ENCODE results near the gene CD74. TPM values are rescaled to one million over a fixed set of nuclear protein-coding genes. Genes with fewer than 3 reads are reported as not detected.

Gene CD74
- polyA plus RNA-seq (2013, experiment 1 of 2), result 61.0 TPM
- 63.7 TPM for polyA plus RNA-seq (2013, experiment 2 of 2)

GRCh38 chr5:150412319-150413175 is at the start of gene CD74:
TSS of gene CD74 (minus strand) at chr5:150412910. CDS start at chr5:150412749, 161 bp downstream.
- no CpG with 5 or more reads among the region's 20 CpGs for WGBS (ENCODE audit: extremely low coverage, insufficient coverage, low lambda C conversion rate)
- no peak within 1 kb of the TSS for H3K4me3 ChIP-seq (ENCODE audit: low read length)
- DNase-seq, result peak; percentile 72

GRCh38 chr5:150461231-150461630 is 48.5 kb upstream of the CD74 start:
- H3K4ac ChIP-seq (ENCODE audit: low read depth, low read length), result peak overlapping the region; percentile 64
- H2BK5ac ChIP-seq (ENCODE audit: low read length), result peak overlapping the region; percentile 62
- no peak overlapping the region for H4K5ac ChIP-seq (ENCODE audit: low read length)
- no peak overlapping the region for H2BK15ac ChIP-seq (replicated peaks; ENCODE audit: low read depth)
- no peak overlapping the region for H2AK5ac ChIP-seq (ENCODE audit: low read length)
- no peaks in the 10 kb centered on the region for H3K36me3 ChIP-seq (ENCODE audit: control insufficient read depth, insufficient read depth, low read length)
- H4K8ac ChIP-seq (ENCODE audit: low read depth, low read length), result no peak overlapping the region
- no peak overlapping the region for H3K4me2 ChIP-seq (ENCODE audit: low read length)
- no peaks in the 10 kb centered on the region for H3K79me2 ChIP-seq (ENCODE audit: control insufficient read depth, insufficient read depth, low read length)
- H3K27me3 ChIP-seq (ENCODE audit: insufficient read depth, low read length, poor library complexity), result no peaks in the 10 kb centered on the region
- no peaks in the 10 kb centered on the region for H3K79me1 ChIP-seq (ENCODE audit: low read length)
- H3K27ac ChIP-seq (ENCODE audit: low read depth, low read length), result peak overlapping the region; percentile 47
- DNase-seq, result peak; percentile 47
- peak overlapping the region; percentile 68 for H3K56ac ChIP-seq (ENCODE audit: low read length)
- H3K18ac ChIP-seq (ENCODE audit: low read length), result peak overlapping the region; percentile 62
- H3K9ac ChIP-seq (ENCODE audit: low read length), result peak overlapping the region; percentile 28
- H2BK120ac ChIP-seq (ENCODE audit: low read depth, low read length), result peak overlapping the region; percentile 47
- H3K4me3 ChIP-seq (ENCODE audit: low read length), result no peak overlapping the region
- peaks cover 17% of the 10 kb centered on the region for H3K4me1 ChIP-seq (ENCODE audit: control insufficient read depth, low read depth, low read length)
- no CpG with 5 or more reads among the region's 2 CpGs for WGBS (ENCODE audit: extremely low coverage, insufficient coverage, low lambda C conversion rate)
- no peak overlapping the region for H3K23ac ChIP-seq (ENCODE audit: low read length)

More at GRCh38 chr5:150412319-150413175, at the start of gene CD74:
- Histone ChIP-seq H3K27ac (ENCODE audit: low read depth, low read length) (no peak within 1 kb of the TSS), H2BK120ac (ENCODE audit: low read depth, low read length) (no peak within 1 kb of the TSS), H3K9ac (ENCODE audit: low read length) (peak within 1 kb of the TSS; percentile 39), H2BK5ac (ENCODE audit: low read length) (no peak within 1 kb of the TSS), H3K18ac (ENCODE audit: low read length) (no peak within 1 kb of the TSS), H2AK5ac (ENCODE audit: low read length) (no peak within 1 kb of the TSS), H3K4me2 (ENCODE audit: low read length) (peak within 1 kb of the TSS; percentile 46), H3K79me1 (ENCODE audit: low read length) (no peaks in the 10 kb centered on the region), H2BK15ac (replicated peaks; ENCODE audit: low read depth) (no peak within 1 kb of the TSS), H3K27me3 (ENCODE audit: insufficient read depth, low read length, poor library complexity) (no peaks in the 10 kb centered on the region), H3K79me2 (ENCODE audit: control insufficient read depth, insufficient read depth, low read length) (no peaks in the 10 kb centered on the region), H3K4me1 (ENCODE audit: control insufficient read depth, low read depth, low read length) (peaks cover 5% of the 10 kb centered on the region), H4K8ac (ENCODE audit: low read depth, low read length) (no peak within 1 kb of the TSS), H3K4ac (ENCODE audit: low read depth, low read length) (no peak within 1 kb of the TSS), H3K36me3 (ENCODE audit: control insufficient read depth, insufficient read depth, low read length) (no peaks in the 10 kb centered on the region), H4K5ac (ENCODE audit: low read length) (no peak within 1 kb of the TSS), H3K23ac (ENCODE audit: low read length) (peak within 1 kb of the TSS; percentile 1), H3K56ac (ENCODE audit: low read length) (peak within 1 kb of the TSS; percentile 35)

- H3K56ac ChIP-seq (ENCODE audit: low read length), result peak overlapping the region; percentile 68
- no peak overlapping the region for H4K5ac ChIP-seq (ENCODE audit: low read length)
- no peak overlapping the region for H2BK15ac ChIP-seq (replicated peaks; ENCODE audit: low read depth)
- peak overlapping the region; percentile 64 for H3K4ac ChIP-seq (ENCODE audit: low read depth, low read length)
- H4K8ac ChIP-seq (ENCODE audit: low read depth, low read length), result no peak overlapping the region
- H3K18ac ChIP-seq (ENCODE audit: low read length), result peak overlapping the region; percentile 62
- no peaks in the 10 kb centered on the region for H3K79me2 ChIP-seq (ENCODE audit: control insufficient read depth, insufficient read depth, low read length)
- no peak overlapping the region for H3K4me2 ChIP-seq (ENCODE audit: low read length)
- H3K9ac ChIP-seq (ENCODE audit: low read length), result peak overlapping the region; percentile 28
- H3K4me1 ChIP-seq (ENCODE audit: control insufficient read depth, low read depth, low read length), result peaks cover 17% of the 10 kb centered on the region
- no peak for DNase-seq
- peak overlapping the region; percentile 47 for H2BK120ac ChIP-seq (ENCODE audit: low read depth, low read length)
- no peaks in the 10 kb centered on the region for H3K79me1 ChIP-seq (ENCODE audit: low read length)
- H3K27ac ChIP-seq (ENCODE audit: low read depth, low read length), result peak overlapping the region; percentile 47
- WGBS (ENCODE audit: extremely low coverage, insufficient coverage, low lambda C conversion rate), result no CpG with 5 or more reads among the region's 2 CpGs
- H3K4me3 ChIP-seq (ENCODE audit: low read length), result no peak overlapping the region
- H2AK5ac ChIP-seq (ENCODE audit: low read length), result peak overlapping the region; percentile 5
- peak overlapping the region; percentile 62 for H2BK5ac ChIP-seq (ENCODE audit: low read length)
- H3K27me3 ChIP-seq (ENCODE audit: insufficient read depth, low read length, poor library complexity), result no peaks in the 10 kb centered on the region
- H3K36me3 ChIP-seq (ENCODE audit: control insufficient read depth, insufficient read depth, low read length), result no peaks in the 10 kb centered on the region
- no peak overlapping the region for H3K23ac ChIP-seq (ENCODE audit: low read length)
Measured at GRCh38 chr5:150460781-150461180, 48.1 kb upstream of the CD74 start.

- H3K9ac ChIP-seq (ENCODE audit: low read length), result peak overlapping the region; percentile 27
- H4K5ac ChIP-seq (ENCODE audit: low read length), result no peak overlapping the region
- no peak overlapping the region for H3K27ac ChIP-seq (ENCODE audit: low read depth, low read length)
- no peaks in the 10 kb centered on the region for H3K27me3 ChIP-seq (ENCODE audit: insufficient read depth, low read length, poor library complexity)
- peak overlapping the region; percentile 66 for H2AK5ac ChIP-seq (ENCODE audit: low read length)
- H2BK120ac ChIP-seq (ENCODE audit: low read depth, low read length), result no peak overlapping the region
- no CpG with 5 or more reads among the region's 36 CpGs for WGBS (ENCODE audit: extremely low coverage, insufficient coverage, low lambda C conversion rate)
- H3K4me1 ChIP-seq (ENCODE audit: control insufficient read depth, low read depth, low read length), result peaks cover 14% of the 10 kb centered on the region
- H3K56ac ChIP-seq (ENCODE audit: low read length), result peak overlapping the region; percentile 34
- H3K79me1 ChIP-seq (ENCODE audit: low read length), result no peaks in the 10 kb centered on the region
- peak; percentile 75 for DNase-seq
- no peaks in the 10 kb centered on the region for H3K36me3 ChIP-seq (ENCODE audit: control insufficient read depth, insufficient read depth, low read length)
- H3K4me2 ChIP-seq (ENCODE audit: low read length), result no peak overlapping the region
- H3K79me2 ChIP-seq (ENCODE audit: control insufficient read depth, insufficient read depth, low read length), result no peaks in the 10 kb centered on the region
- no peak overlapping the region for H3K4ac ChIP-seq (ENCODE audit: low read depth, low read length)
- no peak overlapping the region for H3K23ac ChIP-seq (ENCODE audit: low read length)
- H4K8ac ChIP-seq (ENCODE audit: low read depth, low read length), result no peak overlapping the region
- no peak overlapping the region for H3K18ac ChIP-seq (ENCODE audit: low read length)
- no peak overlapping the region for H2BK15ac ChIP-seq (replicated peaks; ENCODE audit: low read depth)
- no peak overlapping the region for H3K4me3 ChIP-seq (ENCODE audit: low read length)
- H2BK5ac ChIP-seq (ENCODE audit: low read length), result peak overlapping the region; percentile 5
Measured at GRCh38 chr5:150458802-150459557, 46.3 kb upstream of the CD74 start.

GRCh38 chr5:150457562-150458240 is 45.0 kb upstream of the CD74 start:
- WGBS (ENCODE audit: extremely low coverage, insufficient coverage, low lambda C conversion rate), result no CpG with 5 or more reads among the region's 16 CpGs
- no peaks in the 10 kb centered on the region for H3K79me1 ChIP-seq (ENCODE audit: low read length)

More at GRCh38 chr5:150457562-150458240, 45.0 kb upstream of the CD74 start:
- Histone ChIP-seq H3K4me3 (ENCODE audit: low read length) (no peak overlapping the region), H2BK15ac (replicated peaks; ENCODE audit: low read depth) (no peak overlapping the region), H2BK5ac (ENCODE audit: low read length) (peak overlapping the region; percentile 35), H4K8ac (ENCODE audit: low read depth, low read length) (no peak overlapping the region), H3K4me1 (ENCODE audit: control insufficient read depth, low read depth, low read length) (peaks cover 14% of the 10 kb centered on the region), H3K56ac (ENCODE audit: low read length) (peak overlapping the region; percentile 59), H3K23ac (ENCODE audit: low read length) (no peak overlapping the region), H3K27me3 (ENCODE audit: insufficient read depth, low read length, poor library complexity) (no peaks in the 10 kb centered on the region), H2AK5ac (ENCODE audit: low read length) (peak overlapping the region; percentile 92), H3K79me2 (ENCODE audit: control insufficient read depth, insufficient read depth, low read length) (no peaks in the 10 kb centered on the region), H3K4me2 (ENCODE audit: low read length) (no peak overlapping the region), H4K5ac (ENCODE audit: low read length) (peak overlapping the region; percentile 36), H3K9ac (ENCODE audit: low read length) (peak overlapping the region; percentile 29), H3K4ac (ENCODE audit: low read depth, low read length) (no peak overlapping the region), H3K27ac (ENCODE audit: low read depth, low read length) (peak overlapping the region; percentile 35), H3K36me3 (ENCODE audit: control insufficient read depth, insufficient read depth, low read length) (no peaks in the 10 kb centered on the region), H2BK120ac (ENCODE audit: low read depth, low read length) (no peak overlapping the region), H3K18ac (ENCODE audit: low read length) (peak overlapping the region; percentile 9)
- no peak for DNase-seq

Data from mesendoderm (in vitro differentiated cells).